HEK293 (cell line): ENCODE data around the gene TRIM8.

Source experiments
- EGR2 ChIP-seq: fragments of 450-650 bp; formaldehyde crosslinking; IDR thresholded peaks from 2 replicates; pipeline ENCODE4 v1.5.1; 2016; ENCODE audit warnings: low read depth, missing biosample characterization, missing genetic modification characterization
- FEZF1 ChIP-seq: fragments of 450-650 bp; formaldehyde crosslinking; IDR thresholded peaks from 2 replicates; pipeline ENCODE4 v1.5.1; 2016; ENCODE audit warnings: missing biosample characterization, missing genetic modification characterization
- GFI1B ChIP-seq: fragments of 450-650 bp; formaldehyde crosslinking; IDR thresholded peaks from 2 replicates; pipeline ENCODE4 v1.5.1; 2016; ENCODE audit warnings: missing biosample characterization, missing genetic modification characterization
- HOXC10 ChIP-seq: sonication (generic); formaldehyde crosslinking; IDR thresholded peaks from 2 replicates; pipeline ENCODE4 v1.8.1; 2023; ENCODE audit warnings: mild to moderate bottlenecking, missing genetic modification reagents
- KLF9 ChIP-seq: fragments of 450-650 bp; formaldehyde crosslinking; IDR thresholded peaks from 2 replicates; pipeline ENCODE4 v1.5.1; 2016; ENCODE audit warnings: missing biosample characterization, missing genetic modification characterization, low read depth
- PRDM1 ChIP-seq: fragments of 450-650 bp; formaldehyde crosslinking; IDR thresholded peaks from 2 replicates; pipeline ENCODE4; 2016; ENCODE audit warnings: missing biosample characterization, missing genetic modification characterization
- SALL2 ChIP-seq: fragments of 450-650 bp; formaldehyde crosslinking; IDR thresholded peaks from 2 replicates; pipeline ENCODE4 v1.5.0; 2017; ENCODE audit warnings: missing biosample characterization, mild to moderate bottlenecking, missing genetic modification characterization, borderline replicate concordance
- SCRT2 ChIP-seq: fragments of 450-650 bp; formaldehyde crosslinking; IDR thresholded peaks from 2 replicates; pipeline ENCODE4 v1.5.1; 2016; ENCODE audit warnings: missing biosample characterization, missing genetic modification characterization
- TCF7L2 ChIP-seq: IDR thresholded peaks from 2 replicates; pipeline ENCODE4 v1.6.1; 2011; ENCODE audit warnings: low read depth, mild to moderate bottlenecking, inconsistent platforms, low read length, moderate library complexity, borderline replicate concordance
- ZFP69B ChIP-seq: fragments of 450-650 bp; formaldehyde crosslinking; IDR thresholded peaks from 2 replicates; pipeline ENCODE4 v1.5.1; 2016; ENCODE audit warnings: missing biosample characterization, missing genetic modification characterization
- ZNF202 ChIP-seq: fragments of 450-650 bp; formaldehyde crosslinking; IDR thresholded peaks from 2 replicates; pipeline ENCODE4 v1.5.1; 2016; ENCODE audit warnings: missing biosample characterization, missing genetic modification characterization, borderline replicate concordance
- ZNF221 ChIP-seq: fragments of 450-650 bp; formaldehyde crosslinking; IDR thresholded peaks from 2 replicates; pipeline ENCODE4 v1.5.1; 2017; ENCODE audit warnings: missing biosample characterization, missing genetic modification characterization, borderline replicate concordance
- ZNF24 ChIP-seq: fragments of 450-650 bp; formaldehyde crosslinking; IDR thresholded peaks from 2 replicates; pipeline ENCODE4 v1.5.1; 2016; ENCODE audit warnings: missing biosample characterization, missing genetic modification characterization
- ZNF274 ChIP-seq, 2 experiments: fragments of 200-500 bp in 1 of 2; fragments of 450-650 bp in 1 of 2; sonication (Bioruptor generic) in 1 of 2; formaldehyde crosslinking in 1 of 2; IDR thresholded peaks; 2 replicates each; pipeline versions ENCODE4 v1.5.1 to v1.6.1; 2014 to 2016; ENCODE audit warnings: borderline replicate concordance in 1 of 2, inconsistent platforms in 1 of 2, low read length in 1 of 2, missing biosample characterization in 1 of 2, missing genetic modification characterization in 1 of 2
- ZNF324 ChIP-seq: fragments of 450-650 bp; formaldehyde crosslinking; IDR thresholded peaks from 2 replicates; pipeline ENCODE4 v1.5.1; 2016; ENCODE audit warnings: missing biosample characterization, missing genetic modification characterization
- ZNF354C ChIP-seq: fragments of 450-650 bp; formaldehyde crosslinking; IDR thresholded peaks from 2 replicates; pipeline ENCODE4 v1.5.1; 2016; ENCODE audit warnings: missing biosample characterization, missing genetic modification characterization, low read depth, borderline replicate concordance
- ZNF423 ChIP-seq: fragments of 450-650 bp; formaldehyde crosslinking; IDR thresholded peaks from 2 replicates; pipeline ENCODE4 v1.5.1; 2016; ENCODE audit warnings: missing biosample characterization, missing genetic modification characterization
- ZNF473 ChIP-seq: fragments of 450-650 bp; formaldehyde crosslinking; IDR thresholded peaks from 2 replicates; pipeline ENCODE4 v1.5.1; 2017; ENCODE audit warnings: missing biosample characterization, missing genetic modification characterization
- ZNF521 ChIP-seq: fragments of 450-650 bp; formaldehyde crosslinking; IDR thresholded peaks from 2 replicates; pipeline ENCODE4 v1.5.1; 2017; ENCODE audit warnings: missing biosample characterization, mild to moderate bottlenecking, missing genetic modification characterization
- ZNF544 ChIP-seq: fragments of 450-650 bp; formaldehyde crosslinking; IDR thresholded peaks from 2 replicates; pipeline ENCODE4 v1.5.0; 2017; ENCODE audit warnings: missing biosample characterization, missing genetic modification characterization
- ZNF707 ChIP-seq: fragments of 450-650 bp; formaldehyde crosslinking; IDR thresholded peaks from 2 replicates; pipeline ENCODE4 v1.5.1; 2016; ENCODE audit warnings: missing biosample characterization, missing genetic modification characterization
- ZNF776 ChIP-seq: fragments of 450-650 bp; formaldehyde crosslinking; IDR thresholded peaks from 2 replicates; pipeline ENCODE4 v1.5.0; 2017; ENCODE audit warnings: missing biosample characterization, missing genetic modification characterization, borderline replicate concordance
- ZNF785 ChIP-seq: fragments of 450-650 bp; formaldehyde crosslinking; IDR thresholded peaks from 2 replicates; pipeline ENCODE4 v1.5.1; 2016; ENCODE audit warnings: missing biosample characterization, missing genetic modification characterization
- ZNF791 ChIP-seq: fragments of 450-650 bp; formaldehyde crosslinking; IDR thresholded peaks from 2 replicates; pipeline ENCODE4 v1.5.1; 2016; ENCODE audit warnings: missing biosample characterization, missing genetic modification characterization
- TF ChIP-seq, protein P1 (sequence below): fragments of 450-650 bp; formaldehyde crosslinking; IDR thresholded peaks from 2 replicates; pipeline ENCODE4 v1.5.1; 2016; ENCODE audit warnings: missing biosample characterization, missing genetic modification characterization
- TF ChIP-seq, protein P2 (sequence below): fragments of 450-650 bp; formaldehyde crosslinking; IDR thresholded peaks from 2 replicates; pipeline ENCODE4 v1.5.1; 2017; ENCODE audit warnings: missing biosample characterization, mild to moderate bottlenecking, missing genetic modification characterization, moderate library complexity
- TF ChIP-seq, protein P3 (sequence below): fragments of 450-650 bp; formaldehyde crosslinking; IDR thresholded peaks from 2 replicates; pipeline ENCODE4 v1.5.1; 2016; ENCODE audit warnings: missing biosample characterization, missing genetic modification characterization, low read depth
- TF ChIP-seq, protein P4 (sequence below): fragments of 450-650 bp; formaldehyde crosslinking; IDR thresholded peaks from 2 replicates; pipeline ENCODE4 v1.5.1; 2016; ENCODE audit warnings: missing biosample characterization, missing genetic modification characterization
- TF ChIP-seq, protein P5 (sequence below): fragments of 450-650 bp; IDR thresholded peaks from 2 replicates; pipeline ENCODE4 v1.5.1; 2018; ENCODE audit warnings: missing biosample characterization, mild to moderate bottlenecking, missing genetic modification characterization

TRIM8 gene

DNA sequence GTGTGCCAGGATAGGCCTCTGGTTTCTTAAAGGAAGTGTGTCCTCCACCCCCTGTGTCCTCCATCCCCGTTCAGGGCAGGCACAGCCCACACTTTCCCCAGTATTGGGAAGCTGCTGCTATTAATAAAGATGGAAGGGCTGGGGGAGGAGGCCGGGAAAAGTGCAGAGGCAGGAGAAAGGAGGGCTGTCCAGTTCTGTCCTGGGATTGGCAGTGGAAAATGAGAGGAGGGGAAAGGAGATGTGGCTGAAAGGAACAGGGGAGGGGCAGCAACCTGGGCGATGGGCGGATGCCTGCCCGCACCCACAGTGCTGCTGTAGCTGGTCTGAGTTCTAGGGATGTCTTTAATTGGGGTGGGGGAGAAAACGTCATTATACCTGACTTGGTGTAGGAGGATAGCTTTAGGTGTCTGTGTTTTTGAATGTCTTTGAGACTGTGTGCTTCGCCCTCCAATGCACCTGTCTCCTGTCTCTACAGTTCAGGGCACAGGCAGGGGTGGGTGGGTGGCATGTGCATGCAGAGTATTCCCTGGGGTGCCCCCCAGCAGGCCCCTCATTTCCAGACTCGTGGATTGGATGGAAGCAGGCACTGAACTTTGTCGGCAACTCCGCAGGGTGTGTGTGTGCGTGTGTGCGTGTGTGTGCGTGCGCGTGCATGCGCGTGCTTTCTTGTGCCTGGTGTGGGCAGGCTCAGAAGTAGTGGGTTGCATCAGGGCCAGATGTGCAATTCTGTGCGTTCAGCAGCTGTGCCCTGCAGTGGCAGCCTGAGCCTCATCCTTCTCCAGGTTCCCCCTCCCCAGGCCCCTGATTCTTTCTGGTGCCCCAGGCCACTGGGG lies 2.5 kb downstream of the TRIM8 start (continued):
- no peak for TF ChIP-seq ZNF521 (tag by site-specific recombination)
- TF ChIP-seq SALL2 (tag by site-specific recombination) = no peak
- TF ChIP-seq TCF7L2 = no peak
- no peak for TF ChIP-seq GFI1B (tag by site-specific recombination)
- TF ChIP-seq ZNF776 = no peak
- TF ChIP-seq ZNF707 (tag by site-specific recombination) = no peak
- TF ChIP-seq, protein P1, sequence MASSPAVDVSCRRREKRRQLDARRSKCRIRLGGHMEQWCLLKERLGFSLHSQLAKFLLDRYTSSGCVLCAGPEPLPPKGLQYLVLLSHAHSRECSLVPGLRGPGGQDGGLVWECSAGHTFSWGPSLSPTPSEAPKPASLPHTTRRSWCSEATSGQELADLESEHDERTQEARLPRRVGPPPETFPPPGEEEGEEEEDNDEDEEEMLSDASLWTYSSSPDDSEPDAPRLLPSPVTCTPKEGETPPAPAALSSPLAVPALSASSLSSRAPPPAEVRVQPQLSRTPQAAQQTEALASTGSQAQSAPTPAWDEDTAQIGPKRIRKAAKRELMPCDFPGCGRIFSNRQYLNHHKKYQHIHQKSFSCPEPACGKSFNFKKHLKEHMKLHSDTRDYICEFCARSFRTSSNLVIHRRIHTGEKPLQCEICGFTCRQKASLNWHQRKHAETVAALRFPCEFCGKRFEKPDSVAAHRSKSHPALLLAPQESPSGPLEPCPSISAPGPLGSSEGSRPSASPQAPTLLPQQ (tag by site-specific recombination) = 0 out of 2 replicates have a peak, but pooled peaks have one; percentile 4
- TF ChIP-seq ZNF785 = no peak
- TF ChIP-seq ZNF544 (tag by site-specific recombination) = no peak
- TF ChIP-seq EGR2 (tag by site-specific recombination) = peak; percentile 87
- peak; percentile 2; the same call in 1 of the 2 replicates for TF ChIP-seq FEZF1 (tag by site-specific recombination)
- peak; percentile 95 for TF ChIP-seq PRDM1 (tag by site-specific recombination)
- no peak for TF ChIP-seq ZNF202 (tag by site-specific recombination)
- TF ChIP-seq ZNF473 (tag by site-specific recombination) = no peak
- TF ChIP-seq HOXC10 = no peak
- TF ChIP-seq ZNF324 = no peak
- no peak for TF ChIP-seq ZNF354C (tag by site-specific recombination)
- TF ChIP-seq ZFP69B (tag by site-specific recombination) = no peak
- TF ChIP-seq ZNF274 (IDR thresholded peaks at IDR 0.05; ENCODE audit: low read length) = no peak
- TF ChIP-seq ZNF274 (tag by site-specific recombination; IDR thresholded peaks at IDR 0.05; ENCODE audit: borderline replicate concordance) = no peak
- TF ChIP-seq ZNF221 = no peak
- TF ChIP-seq ZNF423 (tag by site-specific recombination) = no peak; the same call in 1 of the 2 replicates
- TF ChIP-seq, protein P2, sequence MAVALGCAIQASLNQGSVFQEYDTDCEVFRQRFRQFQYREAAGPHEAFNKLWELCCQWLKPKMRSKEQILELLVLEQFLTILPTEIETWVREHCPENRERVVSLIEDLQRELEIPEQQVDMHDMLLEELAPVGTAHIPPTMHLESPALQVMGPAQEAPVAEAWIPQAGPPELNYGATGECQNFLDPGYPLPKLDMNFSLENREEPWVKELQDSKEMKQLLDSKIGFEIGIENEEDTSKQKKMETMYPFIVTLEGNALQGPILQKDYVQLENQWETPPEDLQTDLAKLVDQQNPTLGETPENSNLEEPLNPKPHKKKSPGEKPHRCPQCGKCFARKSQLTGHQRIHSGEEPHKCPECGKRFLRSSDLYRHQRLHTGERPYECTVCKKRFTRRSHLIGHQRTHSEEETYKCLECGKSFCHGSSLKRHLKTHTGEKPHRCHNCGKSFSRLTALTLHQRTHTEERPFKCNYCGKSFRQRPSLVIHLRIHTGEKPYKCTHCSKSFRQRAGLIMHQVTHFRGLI (tag by site-specific recombination) = no peak
- TF ChIP-seq, protein P3, sequence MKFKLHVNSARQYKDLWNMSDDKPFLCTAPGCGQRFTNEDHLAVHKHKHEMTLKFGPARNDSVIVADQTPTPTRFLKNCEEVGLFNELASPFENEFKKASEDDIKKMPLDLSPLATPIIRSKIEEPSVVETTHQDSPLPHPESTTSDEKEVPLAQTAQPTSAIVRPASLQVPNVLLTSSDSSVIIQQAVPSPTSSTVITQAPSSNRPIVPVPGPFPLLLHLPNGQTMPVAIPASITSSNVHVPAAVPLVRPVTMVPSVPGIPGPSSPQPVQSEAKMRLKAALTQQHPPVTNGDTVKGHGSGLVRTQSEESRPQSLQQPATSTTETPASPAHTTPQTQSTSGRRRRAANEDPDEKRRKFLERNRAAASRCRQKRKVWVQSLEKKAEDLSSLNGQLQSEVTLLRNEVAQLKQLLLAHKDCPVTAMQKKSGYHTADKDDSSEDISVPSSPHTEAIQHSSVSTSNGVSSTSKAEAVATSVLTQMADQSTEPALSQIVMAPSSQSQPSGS (tag by site-specific recombination) = no peak
- no peak for TF ChIP-seq ZNF24 (tag by site-specific recombination)
- TF ChIP-seq KLF9 (tag by site-specific recombination) = peak; percentile 29; the same call in 1 of the 2 replicates
- no peak for TF ChIP-seq ZNF791 (tag by site-specific recombination)
- TF ChIP-seq SCRT2 (tag by site-specific recombination) = no peak
- TF ChIP-seq, protein P4, sequence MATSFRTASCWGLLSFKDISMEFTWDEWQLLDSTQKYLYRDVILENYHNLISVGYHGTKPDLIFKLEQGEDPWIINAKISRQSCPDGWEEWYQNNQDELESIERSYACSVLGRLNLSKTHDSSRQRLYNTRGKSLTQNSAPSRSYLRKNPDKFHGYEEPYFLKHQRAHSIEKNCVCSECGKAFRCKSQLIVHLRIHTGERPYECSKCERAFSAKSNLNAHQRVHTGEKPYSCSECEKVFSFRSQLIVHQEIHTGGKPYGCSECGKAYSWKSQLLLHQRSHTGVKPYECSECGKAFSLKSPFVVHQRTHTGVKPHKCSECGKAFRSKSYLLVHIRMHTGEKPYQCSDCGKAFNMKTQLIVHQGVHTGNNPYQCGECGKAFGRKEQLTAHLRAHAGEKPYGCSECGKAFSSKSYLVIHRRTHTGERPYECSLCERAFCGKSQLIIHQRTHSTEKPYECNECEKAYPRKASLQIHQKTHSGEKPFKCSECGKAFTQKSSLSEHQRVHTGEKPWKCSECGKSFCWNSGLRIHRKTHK = no peak
- TF ChIP-seq, protein P5, sequence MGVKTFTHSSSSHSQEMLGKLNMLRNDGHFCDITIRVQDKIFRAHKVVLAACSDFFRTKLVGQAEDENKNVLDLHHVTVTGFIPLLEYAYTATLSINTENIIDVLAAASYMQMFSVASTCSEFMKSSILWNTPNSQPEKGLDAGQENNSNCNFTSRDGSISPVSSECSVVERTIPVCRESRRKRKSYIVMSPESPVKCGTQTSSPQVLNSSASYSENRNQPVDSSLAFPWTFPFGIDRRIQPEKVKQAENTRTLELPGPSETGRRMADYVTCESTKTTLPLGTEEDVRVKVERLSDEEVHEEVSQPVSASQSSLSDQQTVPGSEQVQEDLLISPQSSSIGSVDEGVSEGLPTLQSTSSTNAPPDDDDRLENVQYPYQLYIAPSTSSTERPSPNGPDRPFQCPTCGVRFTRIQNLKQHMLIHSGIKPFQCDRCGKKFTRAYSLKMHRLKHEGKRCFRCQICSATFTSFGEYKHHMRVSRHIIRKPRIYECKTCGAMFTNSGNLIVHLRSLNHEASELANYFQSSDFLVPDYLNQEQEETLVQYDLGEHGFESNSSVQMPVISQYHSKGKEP (tag by site-specific recombination) = peak; percentile 81
